ENCODE measurements around the gene RREB1. TPM values are rescaled to one million over a fixed set of nuclear protein-coding genes. Genes with fewer than 3 reads are reported as not detected.

RREB1 gene
- total and polyA plus RNA-seq, 2 of the 4 experiments (the other 2 are of a cell fraction) = 8.4 to 14.5 TPM

DNA sequence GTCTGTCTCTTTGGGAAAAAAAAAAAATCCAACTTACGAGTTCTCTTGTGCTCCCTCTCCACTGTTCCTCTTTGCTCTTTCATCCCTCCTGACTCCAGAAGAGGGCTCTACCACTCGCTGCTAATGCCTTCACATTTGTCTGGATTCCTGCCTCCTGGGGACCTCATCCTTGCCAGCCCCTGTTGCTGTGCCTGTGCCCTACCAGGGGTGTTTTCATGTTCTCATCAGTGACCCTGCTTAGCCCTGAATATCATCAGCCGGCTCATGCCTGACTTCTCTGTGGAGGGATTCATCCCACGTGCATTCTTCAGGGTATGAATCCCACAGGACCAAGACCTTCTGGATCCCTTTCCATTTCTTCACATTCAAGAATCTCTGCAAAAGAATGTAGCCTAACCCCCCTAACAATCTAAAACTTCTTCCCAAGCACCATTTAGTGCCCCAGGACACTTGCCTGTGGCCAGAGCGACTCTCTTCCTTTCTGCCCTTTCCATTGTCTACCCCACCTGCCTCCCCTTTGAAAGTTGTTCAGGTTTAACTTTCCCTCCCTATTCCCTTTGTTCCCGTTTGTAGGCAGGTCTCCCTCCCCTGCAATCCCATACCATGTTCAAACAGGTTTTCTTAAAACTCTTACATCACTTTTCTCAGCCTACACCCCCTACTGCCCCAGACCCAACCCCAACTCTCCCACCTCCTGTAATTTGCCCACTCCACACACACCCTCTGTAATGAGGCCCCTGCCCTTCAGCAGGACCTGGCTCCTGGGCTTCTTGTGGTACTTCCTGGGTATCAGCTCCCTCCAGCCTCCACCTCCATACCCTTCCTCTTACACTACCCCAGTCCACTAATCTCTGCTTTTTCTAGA, 50.2 kb downstream of the RREB1 start:
- peaks cover 17% of the 10 kb centered on the region for H3K4me1 ChIP-seq (ENCODE audit: control insufficient read depth, insufficient read depth, low read length)
- peak overlapping the region; percentile 75 for H2BK120ac ChIP-seq (ENCODE audit: low read depth, low read length)
- H3K4ac ChIP-seq (ENCODE audit: low read depth, low read length) = peak overlapping the region; percentile 90
- peak; percentile 72 for DNase-seq
- ChIA-PET CTCF (interaction anchor here (0.6 kb wide), 1 partner anchor 519 kb away, joined by 3 read pairs; no protein-coding TSS in a partner anchor), POLR2A (ENCODE audit: unreplicated experiment) (no interaction called here)
- H2AK9ac ChIP-seq (replicated peaks; ENCODE audit: low read depth, low read length, poor library complexity) = peak overlapping the region; percentile 96
- peak overlapping the region; percentile 59 for H3K27ac ChIP-seq (ENCODE audit: insufficient read depth, low read length)
- 36% methylated on average over 3 of the region's 6 CpGs; no CpG with 5 or more reads in 1 of the 2 experiments for WGBS, 2 experiments (ENCODE audit: extremely low coverage in 2 of 2, insufficient read length in 1 of 2)
- H4K5ac ChIP-seq (ENCODE audit: low read depth, low read length) = 0 out of 2 replicates have a peak overlapping the region, but pooled peaks have one; percentile 17
- intact Hi-C loops (cut with micrococcal nuclease) (no loop called here), dilution Hi-C loops (cut with HindIII; ENCODE audit: low sequenced_read_pairs, unreplicated experiment) (no loop called here), in situ Hi-C loops (cut with MboI; ENCODE audit: low sequenced_read_pairs) (no loop called here)
- H3K9me1 ChIP-seq (ENCODE audit: insufficient read depth, low read length) = peaks cover 42% of the 10 kb centered on the region
- peak overlapping the region; percentile 85 for H4K91ac ChIP-seq (ENCODE audit: insufficient read depth, low read depth, low read length)
- H2BK20ac ChIP-seq (ENCODE audit: low read depth, low read length) = peak overlapping the region; percentile 85
- H4K20me1 ChIP-seq (ENCODE audit: insufficient read depth, low read length) = peaks cover 55% of the 10 kb centered on the region
- H3K9ac ChIP-seq (ENCODE audit: low read depth, low read length) = no peak overlapping the region
- peaks cover 35 to 90% of the 10 kb centered on the region in 2 experiments for H3K79me1 ChIP-seq (ENCODE audit: low read depth in 1 of 2, low read length in 2 of 2)
- BruUV-seq (replicated peaks) = no TSS peak
- peak overlapping the region; percentile 77 for H2BK5ac ChIP-seq (ENCODE audit: low read depth, low read length, poor library complexity, severe bottlenecking)
- H2AFZ ChIP-seq (replicated peaks; ENCODE audit: low read length, poor library complexity) = peak overlapping the region; percentile 28
- peak overlapping the region; percentile 2; the same call in 1 of the 2 replicates for H3K56ac ChIP-seq (ENCODE audit: extremely low read depth, insufficient read depth, low read length)
- H3K4me2 ChIP-seq (ENCODE audit: low read depth, low read length) = peak overlapping the region; percentile 7; the same call in 1 of the 2 replicates
- peak overlapping the region; percentile 55 to 74; a peak in 3 of 4 replicates for H4K8ac ChIP-seq (ENCODE audit: low read depth in 2 of 2, low read length in 2 of 2)
- peak overlapping the region; percentile 14 for H3K23ac ChIP-seq (ENCODE audit: low read depth, low read length)
- H3K9me3 ChIP-seq (ENCODE audit: control insufficient read depth, insufficient read depth, low read length) = no peaks in the 10 kb centered on the region
- H3K27me3 ChIP-seq (ENCODE audit: control insufficient read depth, insufficient read depth, low read length) = no peaks in the 10 kb centered on the region
- ATAC-seq (ENCODE audit: low read depth) = peak; percentile 52
- H3K18ac ChIP-seq (ENCODE audit: low read depth, low read length) = peak overlapping the region; percentile 13; the same call in 1 of the 2 replicates
- H3K14ac ChIP-seq (replicated peaks; ENCODE audit: low read depth, low read length) = peak overlapping the region; percentile 54
- H3K4me3 ChIP-seq (ENCODE audit: insufficient read depth, low read depth, low read length) = no peak overlapping the region
- H3K36me3 ChIP-seq (ENCODE audit: control insufficient read depth, insufficient read depth, low read length) = no peaks in the 10 kb centered on the region
- H2BK15ac ChIP-seq (ENCODE audit: low read depth, low read length) = peak overlapping the region; percentile 84; the same call in 2 of the 3 replicates
- H2AK5ac ChIP-seq (ENCODE audit: low read depth, low read length) = peak overlapping the region; percentile 77
- TF ChIP-seq POLR2A (IDR thresholded peaks at IDR 0.05; ENCODE audit: low read depth, low read length) (no peak), BHLHE40 (IDR thresholded peaks at IDR 0.05; ENCODE audit: low read depth, low read length) (peak; percentile 30; the same call in 1 of the 2 replicates), CEBPB (IDR thresholded peaks at IDR 0.05; ENCODE audit: low read depth, low read length) (no peak), NFE2L2 (IDR thresholded peaks at IDR 0.05; ENCODE audit: low read depth, low read length) (no peak), FOS (IDR thresholded peaks at IDR 0.05; ENCODE audit: low read depth, low read length) (no peak), RCOR1 (IDR thresholded peaks at IDR 0.05; ENCODE audit: insufficient replicate concordance, low read length) (no peak), SMC3 (IDR thresholded peaks at IDR 0.05; ENCODE audit: low read depth, low read length) (peak; percentile 17; the same call in 1 of the 2 replicates), MAZ (IDR thresholded peaks at IDR 0.05; ENCODE audit: borderline replicate concordance, low read depth, low read length) (no peak), RFX5 (IDR thresholded peaks at IDR 0.05; ENCODE audit: low read depth, low read length) (no peak), CHD1 (IDR thresholded peaks at IDR 0.05; ENCODE audit: low read depth, low read length) (no peak)
- TF ChIP-seq, protein P1, sequence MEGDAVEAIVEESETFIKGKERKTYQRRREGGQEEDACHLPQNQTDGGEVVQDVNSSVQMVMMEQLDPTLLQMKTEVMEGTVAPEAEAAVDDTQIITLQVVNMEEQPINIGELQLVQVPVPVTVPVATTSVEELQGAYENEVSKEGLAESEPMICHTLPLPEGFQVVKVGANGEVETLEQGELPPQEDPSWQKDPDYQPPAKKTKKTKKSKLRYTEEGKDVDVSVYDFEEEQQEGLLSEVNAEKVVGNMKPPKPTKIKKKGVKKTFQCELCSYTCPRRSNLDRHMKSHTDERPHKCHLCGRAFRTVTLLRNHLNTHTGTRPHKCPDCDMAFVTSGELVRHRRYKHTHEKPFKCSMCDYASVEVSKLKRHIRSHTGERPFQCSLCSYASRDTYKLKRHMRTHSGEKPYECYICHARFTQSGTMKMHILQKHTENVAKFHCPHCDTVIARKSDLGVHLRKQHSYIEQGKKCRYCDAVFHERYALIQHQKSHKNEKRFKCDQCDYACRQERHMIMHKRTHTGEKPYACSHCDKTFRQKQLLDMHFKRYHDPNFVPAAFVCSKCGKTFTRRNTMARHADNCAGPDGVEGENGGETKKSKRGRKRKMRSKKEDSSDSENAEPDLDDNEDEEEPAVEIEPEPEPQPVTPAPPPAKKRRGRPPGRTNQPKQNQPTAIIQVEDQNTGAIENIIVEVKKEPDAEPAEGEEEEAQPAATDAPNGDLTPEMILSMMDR (conservative IDR thresholded peaks at IDR 0.05; ENCODE audit: low read depth, low read length) = peak; percentile 27; the same call in 1 of the 2 replicates
- TF ChIP-seq, protein P2, sequence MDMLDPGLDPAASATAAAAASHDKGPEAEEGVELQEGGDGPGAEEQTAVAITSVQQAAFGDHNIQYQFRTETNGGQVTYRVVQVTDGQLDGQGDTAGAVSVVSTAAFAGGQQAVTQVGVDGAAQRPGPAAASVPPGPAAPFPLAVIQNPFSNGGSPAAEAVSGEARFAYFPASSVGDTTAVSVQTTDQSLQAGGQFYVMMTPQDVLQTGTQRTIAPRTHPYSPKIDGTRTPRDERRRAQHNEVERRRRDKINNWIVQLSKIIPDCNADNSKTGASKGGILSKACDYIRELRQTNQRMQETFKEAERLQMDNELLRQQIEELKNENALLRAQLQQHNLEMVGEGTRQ (IDR thresholded peaks at IDR 0.05; ENCODE audit: low read depth, low read length) = no peak
- TF ChIP-seq, protein P3, sequence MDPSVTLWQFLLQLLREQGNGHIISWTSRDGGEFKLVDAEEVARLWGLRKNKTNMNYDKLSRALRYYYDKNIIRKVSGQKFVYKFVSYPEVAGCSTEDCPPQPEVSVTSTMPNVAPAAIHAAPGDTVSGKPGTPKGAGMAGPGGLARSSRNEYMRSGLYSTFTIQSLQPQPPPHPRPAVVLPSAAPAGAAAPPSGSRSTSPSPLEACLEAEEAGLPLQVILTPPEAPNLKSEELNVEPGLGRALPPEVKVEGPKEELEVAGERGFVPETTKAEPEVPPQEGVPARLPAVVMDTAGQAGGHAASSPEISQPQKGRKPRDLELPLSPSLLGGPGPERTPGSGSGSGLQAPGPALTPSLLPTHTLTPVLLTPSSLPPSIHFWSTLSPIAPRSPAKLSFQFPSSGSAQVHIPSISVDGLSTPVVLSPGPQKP (IDR thresholded peaks at IDR 0.05; ENCODE audit: borderline replicate concordance, low read depth, low read length) = no peak
